HS-27A (cell line): ENCODE results near the gene DLG5.

ENCODE experiments used
- DNase-seq: peaks from one replicate; pipeline ENCODE4 v3.0.0-alpha.2; 2012; ENCODE audit warnings: low read depth, missing footprints

DLG5 gene

GRCh38 chr10:77912576-77912975 lies 14.0 kb downstream of the DLG5 start:
- no peak for DNase-seq

GRCh38 chr10:77911535-77912123 lies 14.9 kb downstream of the DLG5 start:
- DNase-seq: no peak

- DNase-seq: no peak
Measured at GRCh38 chr10:77910524-77911145, 15.9 kb downstream of the DLG5 start.

- DNase-seq: no peak
Measured at GRCh38 chr10:77909749-77910375, 16.7 kb downstream of the DLG5 start.

- no peak for DNase-seq
Measured at GRCh38 chr10:77909021-77909748, 17.4 kb downstream of the DLG5 start.

- no peak for DNase-seq
Measured at GRCh38 chr10:77907900-77908717, 18.4 kb downstream of the DLG5 start.

GRCh38 chr10:77907462-77907861 lies 19.1 kb downstream of the DLG5 start:
- no peak for DNase-seq

- no peak for DNase-seq
Measured at GRCh38 chr10:77906951-77907421, 19.6 kb downstream of the DLG5 start.

GRCh38 chr10:77905781-77906180 lies 20.8 kb downstream of the DLG5 start:
- no peak for DNase-seq

GRCh38 chr10:77905086-77905748 lies 21.3 kb downstream of the DLG5 start:
- no peak for DNase-seq

GRCh38 chr10:77904100-77904840 lies 22.3 kb downstream of the DLG5 start:
- DNase-seq: no peak

GRCh38 chr10:77902159-77902558 lies 24.4 kb downstream of the DLG5 start:
- DNase-seq: no peak

- DNase-seq: no peak
Measured at GRCh38 chr10:77901743-77902142, 24.8 kb downstream of the DLG5 start.

- no peak for DNase-seq
Measured at GRCh38 chr10:77899690-77900089, 26.9 kb downstream of the DLG5 start.

- DNase-seq: peak; percentile 45
Measured at GRCh38 chr10:77899080-77899477, 27.5 kb downstream of the DLG5 start.

- no peak for DNase-seq
Measured at GRCh38 chr10:77898323-77899079, 28.1 kb downstream of the DLG5 start.

- DNase-seq: no peak
Measured at GRCh38 chr10:77896058-77896457, 30.5 kb downstream of the DLG5 start.

- no peak for DNase-seq
Measured at GRCh38 chr10:77894058-77894457, 32.5 kb downstream of the DLG5 start.

- DNase-seq: no peak
Measured at GRCh38 chr10:77893386-77893785, 33.2 kb downstream of the DLG5 start.

- DNase-seq: no peak
Measured at GRCh38 chr10:77892761-77893160, 33.8 kb downstream of the DLG5 start.
